GM12892 (cell line): ENCODE measurements around the gene NFIX.

Experiments
- POLR2AphosphoS5 ChIP-seq: IDR thresholded peaks from 2 replicates; pipeline ENCODE4 v1.6.1; 2011; ENCODE audit warnings: low read depth, low read length, control low read depth
- TAF1 ChIP-seq: IDR thresholded peaks from 2 replicates; pipeline ENCODE4 v1.6.1; 2011; ENCODE audit warnings: low read depth, mild to moderate bottlenecking, control low read depth, low read length, borderline replicate concordance

DNA sequence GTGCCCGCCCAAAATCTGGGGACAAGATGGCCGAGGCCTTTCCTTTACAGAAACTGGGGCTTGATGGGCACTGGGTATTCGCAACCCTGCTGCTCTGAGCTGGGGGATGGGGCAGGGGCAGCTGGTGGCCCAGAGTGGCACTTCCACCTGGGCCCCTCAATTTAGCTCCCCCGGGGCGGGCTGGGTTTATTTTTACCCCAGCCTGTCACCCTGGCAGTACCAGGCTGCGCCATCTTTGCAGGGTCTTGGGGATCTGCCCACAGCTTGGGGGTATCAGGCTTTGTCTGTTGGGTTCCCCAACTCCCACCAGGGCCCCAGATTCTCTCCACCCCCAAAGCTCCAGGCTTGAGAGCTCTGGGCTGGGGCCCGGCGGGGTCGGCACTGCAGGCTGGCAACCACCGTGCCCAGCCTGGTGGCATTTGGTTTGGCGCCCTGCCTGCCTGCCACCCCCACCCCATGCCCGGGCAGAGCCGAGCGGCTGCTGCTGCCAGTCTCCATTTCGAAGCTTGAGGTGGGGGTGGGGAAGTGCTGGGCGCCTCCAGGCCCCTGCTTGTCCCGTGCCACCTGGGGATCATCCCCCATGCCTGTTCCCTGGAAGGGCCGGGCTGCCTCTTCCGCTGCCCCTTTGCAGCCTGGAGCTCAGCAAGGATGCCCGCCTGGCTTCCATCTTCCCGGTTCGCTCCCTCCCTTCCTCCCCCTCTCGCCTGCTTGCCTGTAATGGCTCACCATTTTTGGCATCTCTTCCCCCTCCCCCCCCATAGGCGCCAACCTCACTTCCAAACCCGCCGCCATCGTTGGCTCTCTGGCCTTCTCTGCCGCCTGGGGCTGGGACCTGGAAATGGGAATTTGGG is 11.4 kb downstream of the NFIX start:
- TF ChIP-seq POLR2AphosphoS5 (no peak), TAF1 (no peak)
